Osteoblast (primary cell): Measurements from ENCODE around the gene DTNB. TPM values are rescaled to one million over a fixed set of nuclear protein-coding genes. Genes with fewer than 3 reads are reported as not detected.

Source experiments
- DNase-seq: peaks from one replicate; pipeline ENCODE4 v3.0.0; 2011; ENCODE audit warnings: low spot score, mixed read lengths; ENCODE audit not compliant: insufficient read length; ENCODE audit errors: missing footprints
- H2AFZ ChIP-seq: 2 replicates; pipeline ENCODE4 v1.6.0; 2011; ENCODE audit warnings: mild to moderate bottlenecking, low read length
- H3K27ac ChIP-seq: 2 replicates; pipeline ENCODE4 v1.5.1; 2011; ENCODE audit warnings: mild to moderate bottlenecking, low read depth, low read length, moderate library complexity
- H3K27me3 ChIP-seq: 2 replicates; pipeline ENCODE4 v1.6.0; 2012; ENCODE audit warnings: mild to moderate bottlenecking, control low read depth, inconsistent platforms, low read length, moderate library complexity; ENCODE audit not compliant: insufficient read depth
- H3K36me3 ChIP-seq: 2 replicates; pipeline ENCODE4 v1.5.1; 2011; ENCODE audit warnings: mild to moderate bottlenecking, low read length, control low read depth, moderate library complexity; ENCODE audit not compliant: insufficient read depth
- H3K4me1 ChIP-seq: 2 replicates; pipeline ENCODE4 v1.5.1; 2011; ENCODE audit warnings: mild to moderate bottlenecking, low read length, control low read depth, moderate library complexity; ENCODE audit not compliant: insufficient read depth
- H3K4me2 ChIP-seq: 2 replicates; pipeline ENCODE4 v1.6.0; 2011; ENCODE audit warnings: mild to moderate bottlenecking, low read length; ENCODE audit not compliant: insufficient read depth
- H3K4me3 ChIP-seq: fragments of 200-600 bp; sonication (generic); 3 replicates; pipeline ENCODE4 v1.5.1; 2012; ENCODE audit warnings: mild to moderate bottlenecking, low read length, inconsistent platforms; ENCODE audit not compliant: insufficient read depth
- H3K79me2 ChIP-seq: 2 replicates; pipeline ENCODE4 v1.6.0; 2012; ENCODE audit warnings: mild to moderate bottlenecking, low read length, control low read depth, inconsistent platforms; ENCODE audit not compliant: insufficient read depth
- H3K9me3 ChIP-seq: 2 replicates; pipeline ENCODE4 v1.5.1; 2011; ENCODE audit warnings: low read depth, low read length, control low read depth
- H4K20me1 ChIP-seq: 2 replicates; pipeline ENCODE4 v1.6.0; 2012; ENCODE audit warnings: mild to moderate bottlenecking, low read length, control low read depth; ENCODE audit not compliant: insufficient read depth
- total RNA-seq: library from RNA; depleted of rRNA; stranded (reverse); fragments of >200 nt; gene quantifications from 2 replicates; pipeline ENCODE4 v1.2.3, GENCODE V29; 2012
- TF ChIP-seq, protein P1 (sequence below): IDR thresholded peaks from 2 replicates; pipeline ENCODE4 v1.5.1; 2011; ENCODE audit warnings: mild to moderate bottlenecking, low read depth, low read length, moderate library complexity; ENCODE audit errors: extremely low read depth

DTNB gene
- total RNA-seq, 1 donor, result 9.8 TPM

DNA sequence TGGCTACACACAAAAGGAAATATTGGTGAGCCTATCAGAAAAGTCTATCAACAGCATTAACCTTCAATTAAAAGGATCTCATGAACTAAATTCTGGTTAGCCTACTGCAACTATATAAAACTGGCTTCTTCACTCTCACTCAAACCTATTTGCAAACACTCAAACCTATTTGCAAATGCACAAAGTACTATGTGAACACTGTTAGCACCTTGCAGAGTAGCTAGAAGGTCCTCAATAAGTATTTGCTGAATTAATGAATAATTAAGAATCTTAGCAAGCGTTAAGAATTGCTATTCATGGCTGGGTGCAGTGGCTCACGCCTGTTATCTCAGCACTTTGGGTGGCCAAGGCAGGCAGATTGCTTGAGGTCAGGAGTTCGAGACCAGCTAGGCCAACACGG, 150.3 kb downstream of the DTNB start:
- no peak overlapping the region for H3K27ac ChIP-seq
- H4K20me1 ChIP-seq, result no peaks in the 10 kb centered on the region
- H3K36me3 ChIP-seq, result no peaks in the 10 kb centered on the region
- no peak overlapping the region for H2AFZ ChIP-seq
- no peaks in the 10 kb centered on the region for H3K27me3 ChIP-seq
- H3K79me2 ChIP-seq, result no peaks in the 10 kb centered on the region
- TF ChIP-seq, protein P1, sequence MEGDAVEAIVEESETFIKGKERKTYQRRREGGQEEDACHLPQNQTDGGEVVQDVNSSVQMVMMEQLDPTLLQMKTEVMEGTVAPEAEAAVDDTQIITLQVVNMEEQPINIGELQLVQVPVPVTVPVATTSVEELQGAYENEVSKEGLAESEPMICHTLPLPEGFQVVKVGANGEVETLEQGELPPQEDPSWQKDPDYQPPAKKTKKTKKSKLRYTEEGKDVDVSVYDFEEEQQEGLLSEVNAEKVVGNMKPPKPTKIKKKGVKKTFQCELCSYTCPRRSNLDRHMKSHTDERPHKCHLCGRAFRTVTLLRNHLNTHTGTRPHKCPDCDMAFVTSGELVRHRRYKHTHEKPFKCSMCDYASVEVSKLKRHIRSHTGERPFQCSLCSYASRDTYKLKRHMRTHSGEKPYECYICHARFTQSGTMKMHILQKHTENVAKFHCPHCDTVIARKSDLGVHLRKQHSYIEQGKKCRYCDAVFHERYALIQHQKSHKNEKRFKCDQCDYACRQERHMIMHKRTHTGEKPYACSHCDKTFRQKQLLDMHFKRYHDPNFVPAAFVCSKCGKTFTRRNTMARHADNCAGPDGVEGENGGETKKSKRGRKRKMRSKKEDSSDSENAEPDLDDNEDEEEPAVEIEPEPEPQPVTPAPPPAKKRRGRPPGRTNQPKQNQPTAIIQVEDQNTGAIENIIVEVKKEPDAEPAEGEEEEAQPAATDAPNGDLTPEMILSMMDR, result no peak
- no peak overlapping the region for H3K4me3 ChIP-seq
- H3K4me1 ChIP-seq, result peaks cover 17% of the 10 kb centered on the region
- no peak overlapping the region for H3K4me2 ChIP-seq
- H3K9me3 ChIP-seq, result no peaks in the 10 kb centered on the region
- DNase-seq, result no peak

DNA sequence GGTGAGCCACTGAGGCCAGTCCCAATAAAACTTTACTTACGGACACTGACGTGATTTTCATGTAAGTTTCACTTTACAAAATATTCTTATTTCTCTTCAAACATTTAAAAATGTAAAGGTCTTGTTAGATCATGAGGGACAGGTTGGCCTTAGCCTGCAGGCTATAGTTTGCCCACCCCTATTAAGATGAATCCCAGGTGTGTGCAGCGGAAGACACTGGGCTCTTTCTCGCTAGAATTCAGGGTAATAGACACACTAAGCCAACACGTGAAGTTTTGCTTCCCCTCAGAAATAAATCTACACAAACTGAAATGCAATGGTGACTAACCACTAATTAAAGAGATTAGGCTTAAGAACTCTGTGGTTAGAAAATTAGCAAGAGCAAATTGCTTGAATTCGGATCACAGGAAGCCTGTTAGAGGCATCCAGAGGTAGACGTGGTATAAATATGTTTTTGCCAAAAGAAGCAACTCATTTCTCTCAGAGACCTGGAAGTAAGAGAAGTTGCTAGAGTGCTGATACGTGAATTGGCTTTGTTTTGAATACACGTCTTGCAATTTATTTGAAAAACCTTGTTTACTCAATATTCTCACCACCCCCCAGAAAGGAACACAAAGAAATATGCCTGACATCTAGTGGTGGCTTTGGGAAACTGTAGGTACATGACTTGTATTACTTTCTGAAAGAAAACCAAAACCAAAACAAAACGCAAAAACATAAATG, 151.6 kb downstream of the DTNB start:
- no peaks in the 10 kb centered on the region for H4K20me1 ChIP-seq
- H3K4me2 ChIP-seq, result peak overlapping the region; percentile 89
- no peaks in the 10 kb centered on the region for H3K79me2 ChIP-seq
- peaks cover 15% of the 10 kb centered on the region for H3K4me1 ChIP-seq
- H3K27ac ChIP-seq, result no peak overlapping the region
- TF ChIP-seq, protein P1, result peak; percentile 78
- H3K4me3 ChIP-seq, result peak overlapping the region; percentile 63
- H3K9me3 ChIP-seq, result no peaks in the 10 kb centered on the region
- H3K27me3 ChIP-seq, result no peaks in the 10 kb centered on the region
- peak overlapping the region; percentile 71 for H2AFZ ChIP-seq
- DNase-seq, result peak; percentile 58
- no peaks in the 10 kb centered on the region for H3K36me3 ChIP-seq

DNA sequence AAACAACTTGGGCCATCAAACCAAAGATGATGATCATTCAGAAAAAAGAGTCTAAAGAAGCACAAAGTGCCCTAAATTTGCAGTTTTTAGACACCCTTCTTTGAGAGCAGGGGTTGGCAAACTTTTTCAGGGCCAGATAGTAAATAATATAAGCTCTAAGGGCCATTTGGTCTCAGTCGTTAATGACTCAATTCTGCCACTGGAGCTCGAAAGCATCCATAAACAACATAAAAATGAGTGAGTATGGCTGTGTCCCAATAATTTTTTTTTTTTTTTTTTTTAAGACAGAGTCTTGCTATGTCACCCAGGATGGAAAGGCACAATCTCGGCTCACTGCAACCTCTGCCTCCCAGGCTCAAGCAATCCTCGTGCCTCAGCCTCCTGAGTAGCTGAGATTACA, 152.3 kb downstream of the DTNB start:
- TF ChIP-seq, protein P1, result no peak
- Histone ChIP-seq H3K4me2 (no peak overlapping the region), H3K36me3 (no peaks in the 10 kb centered on the region), H3K27ac (no peak overlapping the region), H3K9me3 (no peaks in the 10 kb centered on the region), H3K4me3 (no peak overlapping the region), H3K27me3 (no peaks in the 10 kb centered on the region), H3K79me2 (no peaks in the 10 kb centered on the region), H4K20me1 (no peaks in the 10 kb centered on the region), H3K4me1 (peaks cover 18% of the 10 kb centered on the region), H2AFZ (no peak overlapping the region)
- no peak for DNase-seq

DNA sequence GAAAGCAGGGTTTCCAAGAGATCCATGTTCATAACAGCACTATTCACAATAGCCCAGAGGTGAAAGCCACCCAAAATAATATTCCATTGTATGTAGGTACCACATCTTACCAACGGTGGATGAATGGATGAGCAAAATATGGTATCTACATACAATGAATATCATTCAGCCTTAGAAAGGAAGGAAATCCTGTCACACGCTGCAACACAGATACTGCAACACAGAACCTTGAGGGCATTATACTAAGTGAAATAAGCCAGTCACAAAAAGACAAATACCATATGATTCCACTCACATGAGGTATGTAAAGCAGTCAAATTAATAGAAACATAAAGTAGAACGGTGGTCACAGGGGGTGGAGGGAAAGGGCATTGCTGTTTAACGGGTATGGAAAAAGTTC, 155.7 kb downstream of the DTNB start:
- TF ChIP-seq, protein P1, result no peak
- Histone ChIP-seq H3K9me3 (no peaks in the 10 kb centered on the region), H3K4me3 (no peak overlapping the region), H3K79me2 (no peaks in the 10 kb centered on the region), H3K27me3 (no peaks in the 10 kb centered on the region), H3K4me2 (no peak overlapping the region), H3K4me1 (peaks cover 18% of the 10 kb centered on the region), H2AFZ (peak overlapping the region; percentile 5), H3K27ac (no peak overlapping the region), H3K36me3 (no peaks in the 10 kb centered on the region), H4K20me1 (no peaks in the 10 kb centered on the region)
- DNase-seq, result no peak
